OCI-LY3 (cell line): Measurements from ENCODE around the gene SUPT3H.

ENCODE experiments used
- H2AFZ ChIP-seq: fragments of 200-600, 300-600 bp; shearing (Covaris generic); 2 replicates; pipeline ENCODE4 v1.6.0; 2014; ENCODE audit warnings: antibody characterized with exemption, low read depth, low read length
- H3K27ac ChIP-seq: fragments of 200-600, 300-600 bp; sonication (generic); 2 replicates; pipeline ENCODE4 v1.5.1; 2014; ENCODE audit warnings: mild to moderate bottlenecking, low read length, moderate library complexity, mixed read lengths
- H3K27me3 ChIP-seq: fragments of 200-600, 300-600 bp; sonication (generic); 2 replicates; pipeline ENCODE4 v1.6.1; 2014; ENCODE audit warnings: low read depth, low read length, mixed read lengths
- H3K36me3 ChIP-seq: fragments of 200-600, 300-600 bp; sonication (generic); replicated peaks from 2 replicates; pipeline ENCODE3; 2014; ENCODE audit warnings: low read depth, low read length, mixed read lengths
- H3K4me1 ChIP-seq: fragments of 300-600, 200-600 bp; sonication (generic); 2 replicates; pipeline ENCODE4 v1.6.1; 2014; ENCODE audit warnings: low read length, mixed read lengths
- H3K4me2 ChIP-seq: fragments of 200-600, 300-600 bp; sonication (generic); 2 replicates; pipeline ENCODE4 v1.6.1; 2014; ENCODE audit warnings: low read length, mixed read lengths
- H3K4me3 ChIP-seq: fragments of 300-600, 200-600 bp; sonication (generic); 2 replicates; pipeline ENCODE4 v1.5.1; 2014; ENCODE audit warnings: antibody characterized with exemption, mild to moderate bottlenecking, low read length, moderate library complexity
- H3K79me2 ChIP-seq: fragments of 300-600, 200-600 bp; shearing (Covaris generic); 2 replicates; pipeline ENCODE4 v1.6.1; 2014; ENCODE audit warnings: mild to moderate bottlenecking, low read length, mixed read lengths
- H3K9ac ChIP-seq: fragments of 300-600, 200-600 bp; shearing (Covaris generic); 2 replicates; pipeline ENCODE4 v1.6.0; 2014; ENCODE audit warnings: mild to moderate bottlenecking, low read length, moderate library complexity
- H3K9me3 ChIP-seq: fragments of 200-600, 300-600 bp; shearing (Covaris generic); 2 replicates; pipeline ENCODE4 v1.6.1; 2014; ENCODE audit warnings: low read length, mixed read lengths; ENCODE audit not compliant: insufficient read depth
- H4K20me1 ChIP-seq: fragments of 200-600, 300-600 bp; sonication (generic); 2 replicates; pipeline ENCODE4 v1.6.1; 2016; ENCODE audit warnings: low read length, mixed read lengths; ENCODE audit not compliant: insufficient read depth
- EZH2phosphoT487 ChIP-seq: fragments of 200-600 bp; shearing (Covaris generic); IDR thresholded peaks from 2 replicates; pipeline ENCODE4 v1.6.1; 2018; ENCODE audit warnings: antibody characterized with exemption, mixed run types, low read depth
- TF ChIP-seq, protein P1 (sequence below): fragments of 200-600, 300-600 bp; sonication (generic); IDR thresholded peaks from 2 replicates; pipeline ENCODE4 v1.5.1; 2014; ENCODE audit warnings: antibody characterized with exemption, low read length, low read depth

SUPT3H gene

GRCh38 chr6:45054610-45055009, 323.1 kb downstream of the SUPT3H start:
- peak overlapping the region; percentile 19; the same call in 1 of the 2 replicates for H3K4me2 ChIP-seq

DNA sequence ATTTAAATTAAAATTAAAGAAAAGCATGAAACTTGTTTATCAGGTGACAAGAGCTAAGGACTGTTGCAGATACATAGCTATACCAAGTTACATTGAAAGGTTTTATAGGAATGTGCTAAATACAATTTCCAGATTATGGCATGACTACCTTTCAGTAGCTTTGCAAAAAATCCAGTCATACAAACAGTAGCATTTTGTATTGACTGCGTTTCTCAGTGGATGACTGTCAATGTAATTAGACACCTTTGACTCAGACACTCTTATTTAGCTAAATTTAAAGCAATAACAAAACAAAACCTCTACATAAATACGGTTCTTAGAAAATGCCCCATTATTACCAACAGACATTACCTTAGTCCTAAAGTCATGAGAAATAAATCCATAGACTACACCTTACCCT, 325.4 kb downstream of the SUPT3H start:
- H3K79me2 ChIP-seq, result no peaks in the 10 kb centered on the region
- H3K4me2 ChIP-seq, result no peak overlapping the region
- H3K9me3 ChIP-seq, result no peaks in the 10 kb centered on the region
- no peak overlapping the region for H3K4me3 ChIP-seq
- no peaks in the 10 kb centered on the region for H4K20me1 ChIP-seq
- H3K9ac ChIP-seq, result no peak overlapping the region
- H3K27me3 ChIP-seq, result no peaks in the 10 kb centered on the region
- H2AFZ ChIP-seq, result no peak overlapping the region
- peaks cover 17% of the 10 kb centered on the region for H3K4me1 ChIP-seq
- H3K36me3 ChIP-seq, result no peaks in the 10 kb centered on the region
- H3K27ac ChIP-seq, result no peak overlapping the region
- TF ChIP-seq EZH2phosphoT487, result no peak
- TF ChIP-seq, protein P1, sequence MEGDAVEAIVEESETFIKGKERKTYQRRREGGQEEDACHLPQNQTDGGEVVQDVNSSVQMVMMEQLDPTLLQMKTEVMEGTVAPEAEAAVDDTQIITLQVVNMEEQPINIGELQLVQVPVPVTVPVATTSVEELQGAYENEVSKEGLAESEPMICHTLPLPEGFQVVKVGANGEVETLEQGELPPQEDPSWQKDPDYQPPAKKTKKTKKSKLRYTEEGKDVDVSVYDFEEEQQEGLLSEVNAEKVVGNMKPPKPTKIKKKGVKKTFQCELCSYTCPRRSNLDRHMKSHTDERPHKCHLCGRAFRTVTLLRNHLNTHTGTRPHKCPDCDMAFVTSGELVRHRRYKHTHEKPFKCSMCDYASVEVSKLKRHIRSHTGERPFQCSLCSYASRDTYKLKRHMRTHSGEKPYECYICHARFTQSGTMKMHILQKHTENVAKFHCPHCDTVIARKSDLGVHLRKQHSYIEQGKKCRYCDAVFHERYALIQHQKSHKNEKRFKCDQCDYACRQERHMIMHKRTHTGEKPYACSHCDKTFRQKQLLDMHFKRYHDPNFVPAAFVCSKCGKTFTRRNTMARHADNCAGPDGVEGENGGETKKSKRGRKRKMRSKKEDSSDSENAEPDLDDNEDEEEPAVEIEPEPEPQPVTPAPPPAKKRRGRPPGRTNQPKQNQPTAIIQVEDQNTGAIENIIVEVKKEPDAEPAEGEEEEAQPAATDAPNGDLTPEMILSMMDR, result no peak

More at GRCh38 chr6:45054610-45055009, 323.1 kb downstream of the SUPT3H start:
- Histone ChIP-seq H3K27ac (no peak overlapping the region), H3K4me3 (no peak overlapping the region), H3K9me3 (no peaks in the 10 kb centered on the region), H3K9ac (no peak overlapping the region), H3K4me1 (peaks cover 9% of the 10 kb centered on the region), H2AFZ (no peak overlapping the region), H3K36me3 (no peaks in the 10 kb centered on the region), H3K79me2 (no peaks in the 10 kb centered on the region), H4K20me1 (no peaks in the 10 kb centered on the region), H3K27me3 (no peaks in the 10 kb centered on the region)
- TF ChIP-seq, protein P1, result no peak
- TF ChIP-seq EZH2phosphoT487, result no peak

- Histone ChIP-seq H4K20me1 (no peaks in the 10 kb centered on the region), H2AFZ (no peak overlapping the region), H3K27ac (no peak overlapping the region), H3K27me3 (no peaks in the 10 kb centered on the region), H3K36me3 (no peaks in the 10 kb centered on the region), H3K9me3 (no peaks in the 10 kb centered on the region), H3K4me3 (no peak overlapping the region), H3K9ac (no peak overlapping the region), H3K4me1 (peaks cover 27% of the 10 kb centered on the region), H3K4me2 (peak overlapping the region; percentile 7; the same call in 1 of the 2 replicates), H3K79me2 (no peaks in the 10 kb centered on the region)
- TF ChIP-seq EZH2phosphoT487, result no peak
- TF ChIP-seq, protein P1, result no peak
Observed at GRCh38 chr6:45049188-45049843, 328.4 kb downstream of the SUPT3H start.

DNA sequence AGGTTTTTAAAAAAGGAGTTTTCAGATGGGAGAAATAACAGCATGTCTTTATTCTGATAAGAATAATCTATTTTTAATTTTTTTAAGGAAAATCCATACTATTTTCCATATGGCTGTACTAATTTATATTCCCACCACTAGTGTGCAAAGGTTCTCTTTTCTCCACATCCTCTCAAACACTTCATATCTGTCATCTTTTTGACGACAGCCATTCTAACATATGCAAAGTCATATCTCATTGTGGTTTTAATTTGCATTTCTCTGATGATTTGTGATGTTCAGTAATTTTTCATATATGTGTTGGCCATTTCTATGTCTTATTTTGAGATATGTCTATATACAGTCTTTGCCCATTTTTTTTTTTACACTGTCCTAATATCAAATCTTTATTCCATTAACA, 330.2 kb downstream of the SUPT3H start:
- no peak overlapping the region for H2AFZ ChIP-seq
- H3K4me1 ChIP-seq, result peaks cover 31% of the 10 kb centered on the region
- no peaks in the 10 kb centered on the region for H3K9me3 ChIP-seq
- H3K27me3 ChIP-seq, result no peaks in the 10 kb centered on the region
- H3K9ac ChIP-seq, result no peak overlapping the region
- H3K4me3 ChIP-seq, result no peak overlapping the region
- no peak overlapping the region for H3K4me2 ChIP-seq
- no peaks in the 10 kb centered on the region for H3K36me3 ChIP-seq
- H3K79me2 ChIP-seq, result no peaks in the 10 kb centered on the region
- TF ChIP-seq EZH2phosphoT487, result no peak
- TF ChIP-seq, protein P1, result no peak
- H4K20me1 ChIP-seq, result no peaks in the 10 kb centered on the region
- H3K27ac ChIP-seq, result no peak overlapping the region
